Activated naive CD8-positive, alpha-beta T cell treated with anti-CD3 and anti-CD28 coated beads for 36 hours (primary cell): Measurements from ENCODE around the gene LPIN2. TPM values are rescaled to one million over a fixed set of nuclear protein-coding genes. Genes with fewer than 3 reads are reported as not detected.
A peak's percentile ranks its signal among the peaks of the same experiment; 100 is the strongest.

Experiments
- DNase-seq: peaks from one replicate; pipeline ENCODE4 v3.0.0; 2021
- H3K27ac Mint-ChIP-seq: one replicate; pipeline ENCODE4 v1.8.0; 2022; ENCODE audit warnings: mild to moderate bottlenecking, moderate library complexity, mixed read lengths
- H3K27me3 Mint-ChIP-seq: one replicate; pipeline ENCODE4 v1.8.0; 2022; ENCODE audit warnings: mild to moderate bottlenecking, mixed read lengths
- H3K36me3 Mint-ChIP-seq: one replicate; pipeline ENCODE4 v1.8.0; 2021; ENCODE audit warnings: mild to moderate bottlenecking, mixed read lengths
- H3K4me1 Mint-ChIP-seq: one replicate; pipeline ENCODE4 v1.8.0; 2021; ENCODE audit warnings: mixed read lengths
- H3K4me3 Mint-ChIP-seq: one replicate; pipeline ENCODE4 v1.8.0; 2022; ENCODE audit warnings: mild to moderate bottlenecking, moderate library complexity, mixed read lengths
- H3K9me3 Mint-ChIP-seq: one replicate; pipeline ENCODE4 v1.8.0; 2022; ENCODE audit warnings: mixed read lengths
- total RNA-seq, 2 experiments: library from RNA; stranded (reverse); gene quantifications; one replicate each; pipeline ENCODE4 v1.2.3, GENCODE V29; 2021

Gene LPIN2
- total RNA-seq, 2 experiments from 2014 or later: 56.1 to 61.5 TPM

- Mint-ChIP-seq H3K9me3 (no peaks in the 10 kb centered on the region), H3K4me3 (peak overlapping the region; percentile 20), H3K4me1 (peaks cover 82% of the 10 kb centered on the region), H3K27me3 (no peaks in the 10 kb centered on the region), H3K36me3 (peaks cover 65% of the 10 kb centered on the region), H3K27ac (peak overlapping the region; percentile 94)
- DNase-seq: no peak
These were observed 43.2 kb downstream of the LPIN2 start for GRCh38 chr18:2969695-2970094.

- no peaks in the 10 kb centered on the region for H3K27me3 Mint-ChIP-seq
- peaks cover 66% of the 10 kb centered on the region for H3K36me3 Mint-ChIP-seq
- peaks cover 88% of the 10 kb centered on the region for H3K4me1 Mint-ChIP-seq
- H3K4me3 Mint-ChIP-seq: peak overlapping the region; percentile 20
- peak overlapping the region; percentile 94 for H3K27ac Mint-ChIP-seq
- no peak for DNase-seq
- no peaks in the 10 kb centered on the region for H3K9me3 Mint-ChIP-seq
These were observed 44.3 kb downstream of the LPIN2 start for GRCh38 chr18:2968606-2969005.

GRCh38 chr18:2967820-2968219 lies 45.1 kb downstream of the LPIN2 start:
- peak overlapping the region; percentile 94 for H3K27ac Mint-ChIP-seq
- no peaks in the 10 kb centered on the region for H3K9me3 Mint-ChIP-seq
- H3K4me3 Mint-ChIP-seq: peak overlapping the region; percentile 20
- peaks cover 91% of the 10 kb centered on the region for H3K4me1 Mint-ChIP-seq
- peaks cover 74% of the 10 kb centered on the region for H3K36me3 Mint-ChIP-seq
- no peak for DNase-seq
- H3K27me3 Mint-ChIP-seq: no peaks in the 10 kb centered on the region

- Mint-ChIP-seq H3K27ac (peak overlapping the region; percentile 59), H3K27me3 (no peaks in the 10 kb centered on the region), H3K4me3 (no peak overlapping the region), H3K9me3 (no peaks in the 10 kb centered on the region), H3K4me1 (peaks cover 91% of the 10 kb centered on the region), H3K36me3 (peaks cover 74% of the 10 kb centered on the region)
- no peak for DNase-seq
These were observed 45.6 kb downstream of the LPIN2 start for GRCh38 chr18:2967357-2967756.

- no peaks in the 10 kb centered on the region for H3K9me3 Mint-ChIP-seq
- H3K36me3 Mint-ChIP-seq: peaks cover 73% of the 10 kb centered on the region
- DNase-seq: no peak
- no peaks in the 10 kb centered on the region for H3K27me3 Mint-ChIP-seq
- peaks cover 92% of the 10 kb centered on the region for H3K4me1 Mint-ChIP-seq
- no peak overlapping the region for H3K4me3 Mint-ChIP-seq
- peak overlapping the region; percentile 54 for H3K27ac Mint-ChIP-seq
These were observed 46.4 kb downstream of the LPIN2 start for GRCh38 chr18:2966560-2966959.

- Mint-ChIP-seq H3K27me3 (no peaks in the 10 kb centered on the region), H3K27ac (peak overlapping the region; percentile 82), H3K9me3 (no peaks in the 10 kb centered on the region), H3K36me3 (peaks cover 69% of the 10 kb centered on the region), H3K4me3 (no peak overlapping the region), H3K4me1 (peaks cover 92% of the 10 kb centered on the region)
- no peak for DNase-seq
These were observed 47.1 kb downstream of the LPIN2 start for GRCh38 chr18:2965797-2966196.

- H3K36me3 Mint-ChIP-seq: peaks cover 66% of the 10 kb centered on the region
- no peaks in the 10 kb centered on the region for H3K27me3 Mint-ChIP-seq
- H3K27ac Mint-ChIP-seq: peak overlapping the region; percentile 99
- peak overlapping the region; percentile 54 for H3K4me3 Mint-ChIP-seq
- no peak for DNase-seq
- H3K9me3 Mint-ChIP-seq: no peaks in the 10 kb centered on the region
- H3K4me1 Mint-ChIP-seq: peaks cover 89% of the 10 kb centered on the region
These were observed 48.5 kb downstream of the LPIN2 start for GRCh38 chr18:2964361-2965010.

Other genes with a start within 250 kb of the LPIN2 start
- 10 to 100 TPM; 26.3 to 30.2 TPM for gene EMILIN2, start 166.1 kb downstream of the LPIN2 start, total RNA-seq
- under 1 TPM; 0.60 to 0.82 TPM for gene MYOM1, start 206.8 kb upstream of the LPIN2 start, total RNA-seq
- gene MYL12A, start 234.7 kb upstream of the LPIN2 start, total RNA-seq: 100 to 1,000 TPM; 316 to 321 TPM
- gene MYL12B, start 249.0 kb upstream of the LPIN2 start, total RNA-seq: 100 to 1,000 TPM; 234 to 235 TPM